HepG2 (cell line): ENCODE measurements around the gene ANXA10.

Experiments used
- AKNA ChIP-seq: sonication (generic); formaldehyde crosslinking; IDR thresholded peaks from 2 replicates; pipeline ENCODE4 v1.4.0; 2020; ENCODE audit warnings: missing genetic modification reagents, borderline replicate concordance
- BHLHE40 ChIP-seq: IDR thresholded peaks from 2 replicates; pipeline ENCODE4 v1.6.1; 2011; ENCODE audit warnings: low read length, improper control_type of control experiment
- CTCF ChIP-seq: sonication (generic); formaldehyde crosslinking; IDR thresholded peaks from 2 replicates; pipeline ENCODE4 v1.5.0; 2020; ENCODE audit warnings: mild to moderate bottlenecking, missing genetic modification reagents, moderate library complexity
- DMAP1 ChIP-seq: IDR thresholded peaks from 2 replicates; pipeline ENCODE4 v1.6.1; 2016
- MAFK ChIP-seq, 2 experiments: IDR thresholded peaks in 1 of 2; conservative IDR thresholded peaks in 1 of 2; 2 replicates each; pipeline ENCODE4 v1.6.1; 2011; ENCODE audit warnings: improper control_type of control experiment in 2 of 2, low read length in 2 of 2
- MZF1 ChIP-seq: sonication (generic); formaldehyde crosslinking; IDR thresholded peaks from 2 replicates; pipeline ENCODE4 v1.8.1; 2023; ENCODE audit warnings: mild to moderate bottlenecking, missing genetic modification reagents, borderline replicate concordance
- NFE2 ChIP-seq: sonication (generic); formaldehyde crosslinking; IDR thresholded peaks from 2 replicates; pipeline ENCODE4 v1.4.0; 2020; ENCODE audit warnings: missing genetic modification reagents
- NFYB ChIP-seq: sonication (generic); formaldehyde crosslinking; IDR thresholded peaks from 2 replicates; pipeline ENCODE4 v1.4.0; 2020; ENCODE audit warnings: missing genetic modification reagents
- SMAD9 ChIP-seq: sonication (generic); formaldehyde crosslinking; IDR thresholded peaks from 2 replicates; pipeline ENCODE4 v1.5.1; 2020; ENCODE audit warnings: mild to moderate bottlenecking, missing genetic modification reagents
- SMC3 ChIP-seq: IDR thresholded peaks from 2 replicates; pipeline ENCODE4 v1.6.1; 2011; ENCODE audit warnings: low read length, improper control_type of control experiment
- ZNF280D ChIP-seq: sonication (generic); formaldehyde crosslinking; IDR thresholded peaks from 2 replicates; pipeline ENCODE4 v1.5.1; 2020; ENCODE audit warnings: mild to moderate bottlenecking, missing genetic modification reagents

DNA sequence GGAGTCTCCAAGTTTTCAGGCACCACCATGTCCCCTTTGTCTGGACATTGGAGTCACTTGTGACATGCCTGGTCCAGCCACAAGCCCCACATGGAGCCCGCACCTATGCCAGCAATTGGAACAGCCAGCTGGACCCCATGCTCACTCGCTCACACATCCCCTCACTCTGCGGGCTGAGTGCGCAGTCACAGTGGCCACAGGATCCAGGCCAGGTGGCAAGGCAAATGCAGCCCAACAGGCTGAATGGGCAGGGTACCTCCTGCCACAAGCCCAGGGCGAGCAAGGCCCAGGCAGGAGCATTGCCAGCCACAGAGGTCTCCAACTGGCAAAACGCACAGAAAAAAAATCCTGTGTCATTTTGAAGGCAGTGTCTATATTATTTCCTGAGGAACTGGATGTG lies 82.0 kb downstream of the ANXA10 start:
- TF ChIP-seq SMC3 (no peak), CTCF (CRISPR knock-in tag) (no peak), ZNF280D (no peak), DMAP1 (no peak), NFE2 (CRISPR knock-in tag) (no peak), MZF1 (CRISPR knock-in tag) (no peak), NFYB (CRISPR knock-in tag) (no peak), MAFK (conservative IDR thresholded peaks at IDR 0.05 in 1 of 2, IDR thresholded peaks at IDR 0.05 in 1 of 2; ENCODE audit: low read length in 2 of 2) (no peak), BHLHE40 (no peak), AKNA (CRISPR knock-in tag) (no peak), SMAD9 (no peak)
